Ovary (tissue), 9 donors: ENCODE data around the gene CNPY2. TPM values are rescaled to one million over a fixed set of nuclear protein-coding genes. Genes with fewer than 3 reads are reported as not detected.
"Not testable (repeated sequence)": the region's sequence is repeated elsewhere in the genome, so short reads cannot be mapped to it uniquely, and the experiment has no call there.

Experiments used
- DNase-seq, 5 donors: peaks; one replicate each; pipeline ENCODE4 v3.0.0-alpha.2; 2019 to 2020
- H3K27ac ChIP-seq, 2 donors: fragments of 200-600 bp; one replicate each; pipeline versions ENCODE4 v1.5.1 to v1.8.0; 2019 to 2022
- H3K27me3 ChIP-seq: fragments of 200-600 bp; one replicate; pipeline ENCODE4 v1.8.0; 2022
- H3K36me3 ChIP-seq: fragments of 200-600 bp; sonication (generic); one replicate; pipeline ENCODE4 v1.5.1; 2019
- H3K4me1 ChIP-seq: one replicate; pipeline ENCODE4 v1.8.1; 2013; ENCODE audit warnings: mild to moderate bottlenecking, moderate library complexity; ENCODE audit not compliant: insufficient read depth
- H3K4me3 ChIP-seq: fragments of 200-600 bp; sonication (generic); one replicate; pipeline ENCODE4 v1.5.1; 2017
- H3K9me3 ChIP-seq, 2 donors: fragments of 200-600 bp in 1 of 2; sonication (generic) in 1 of 2; one replicate each; pipeline versions ENCODE4 v1.5.1 to v1.8.1; 2013 to 2019; ENCODE audit warnings: mild to moderate bottlenecking in 1 of 2, moderate library complexity in 1 of 2
- CTCF ChIP-seq, 3 donors: fragments of 450-650 bp in 2 of 3; fragments of 200-600 bp in 1 of 3; IDR thresholded peaks; one replicate each; pipeline versions ENCODE4 v1.5.1 to v1.8.0; 2016 to 2022; ENCODE audit warnings: antibody characterized with exemption in 3 of 3, mild to moderate bottlenecking in 1 of 3
- EP300 ChIP-seq: sonication (generic); formaldehyde crosslinking; IDR thresholded peaks from one replicate; pipeline ENCODE4 v1.6.1; 2017; ENCODE audit warnings: antibody characterized with exemption
- POLR2A ChIP-seq: fragments of 450-650 bp; IDR thresholded peaks from one replicate; pipeline ENCODE4 v1.6.1; 2017; ENCODE audit warnings: antibody characterized with exemption, mild to moderate bottlenecking, moderate library complexity
- WGBS, 3 donors: extraction: QIAGEN DNeasy Blood & Tissue Kit in 1 of 3; methylation state at CpG; one replicate each; pipeline versions ENCODE4 v1.1.5 to v1.1.7; 2013 to 2017; 5-methylcytosine and 5-hydroxymethylcytosine counted together
- intact Hi-C, 4 donors: fragments of 100-400 bp; cut with DNase I; formaldehyde crosslinking; loops; one replicate each; pipeline versions ENCODE4 v1.11.0 to v1.15.1; 2022 to 2023
- polyA plus RNA-seq, 2 donors: library from polyadenylated mRNA; stranded (reverse); fragments of 200-250 nt in 1 of 2; fragments of 350-450 nt in 1 of 2; fragmentation: Illumina TruSeq in 1 of 2; extraction: RNeasy Lipid Tissue Mini Kit (QIAGEN cat#74804) in 1 of 2; gene quantifications; one replicate each; pipeline ENCODE4 v1.2.3, GENCODE V29; 2013 to 2014
- total RNA-seq, 7 donors: library from RNA; depleted of rRNA in 2 of 7; stranded (reverse); fragments of >200 nt in 2 of 7; fragmentation: NEBNext Ultra II Directional in 3 of 7; extraction: Animal tissue kit (Norgen Biotek cat#: 25700) in 3 of 7; gene quantifications; one replicate each; pipeline versions ENCODE4 v1.1.0 to v1.2.4, GENCODE V29; 2016 to 2023
- donor health status: DM: no; HTN: no; CAD: no; lungs with moderate emphysema.
- donor health status: DM: no; HTN: no; CAD: no.
- donor health status: Bipolar disorder and iron deficiency.
- donor health status: DM: yes; HTN: yes; CAD: no.
- donor health status: DM: no; HTN: no; CAD: no.
- donor health status: DM: yes; HTN: yes; CAD: no.

CNPY2 gene
- total and polyA plus RNA-seq, 9 donors: 58.9 to 134 (median 89.1) TPM

- intact Hi-C loops: no loop called here
- Histone ChIP-seq H3K27me3 (no peaks in the 10 kb centered on the region), H3K4me3 (no peak overlapping the region), H3K9me3 (no peaks in the 10 kb centered on the region), H3K4me1 (peaks cover 6% of the 10 kb centered on the region), H3K27ac (no peak overlapping the region), H3K36me3 (no peaks in the 10 kb centered on the region)
- no peak for TF ChIP-seq EP300
- no peak for TF ChIP-seq POLR2A
- no peak for TF ChIP-seq CTCF (IDR thresholded peaks at IDR 0.05)
- DNase-seq: no peak
- 6 to 8% (median 7%) methylated on average over 1 of the region's 1 CpG for WGBS, 3 donors
Measured at GRCh38 chr12:56271031-56271430, 44.8 kb downstream of the CNPY2 start.

GRCh38 chr12:56267443-56268071, 48.2 kb downstream of the CNPY2 start:
- Histone ChIP-seq H3K36me3 (no peaks in the 10 kb centered on the region), H3K27me3 (no peaks in the 10 kb centered on the region), H3K27ac (peak overlapping the region; percentile 89 to 93), H3K4me1 (peaks cover 6% of the 10 kb centered on the region), H3K9me3 (no peaks in the 10 kb centered on the region), H3K4me3 (peak overlapping the region; percentile 76)
- intact Hi-C loops: no loop called here
- peak in 3 of 5 donors; percentile 33 to 71 (median 48) for DNase-seq
- 20 to 26% (median 22%) methylated on average over 19 to 21 of the region's 21 CpGs for WGBS, 3 donors
- TF ChIP-seq CTCF (IDR thresholded peaks at IDR 0.05) (no peak), POLR2A (no peak), EP300 (no peak)

GRCh38 chr12:56266693-56267442, 48.9 kb downstream of the CNPY2 start, which contains the start of gene COQ10A:
TSS of gene COQ10A (plus strand) at chr12:56266942. CDS start at chr12:56267119, 177 bp downstream.
- no peak for TF ChIP-seq EP300
- peak; percentile 70 to 88 (median 84) for TF ChIP-seq CTCF (IDR thresholded peaks at IDR 0.05)
- TF ChIP-seq POLR2A: peak; percentile 91
- DNase-seq: peak; percentile 90 to 93 (median 92)
- Histone ChIP-seq H3K27ac (peak within 1 kb of the TSS; percentile 89 to 93), H3K36me3 (no peaks in the 10 kb centered on the region), H3K27me3 (no peaks in the 10 kb centered on the region), H3K9me3 (no peaks in the 10 kb centered on the region), H3K4me1 (peaks cover 6% of the 10 kb centered on the region), H3K4me3 (peak within 1 kb of the TSS; percentile 76)
- WGBS, 3 donors: 0 to 1% (median 0%) methylated on average over 63 to 68 of the region's 68 CpGs
- intact Hi-C loops: no loop called here

- H3K27ac ChIP-seq: peak overlapping the region; percentile 89 to 93
- DNase-seq, H3K9me3 ChIP-seq, H3K36me3 ChIP-seq, H3K27me3 ChIP-seq, H3K4me1 ChIP-seq, intact Hi-C loops: not testable (repeated sequence)
- H3K4me3 ChIP-seq: peak overlapping the region; percentile 76
- 50 to 56% (median 52%) methylated on average over 16 of the region's 16 CpGs for WGBS, 3 donors
Measured at GRCh38 chr12:56266068-56266692, 49.6 kb downstream of the CNPY2 start.

- 87 to 88% (median 88%) methylated on average over 7 of the region's 7 CpGs for WGBS, 3 donors
- intact Hi-C loops, H3K27ac ChIP-seq, H3K4me1 ChIP-seq, DNase-seq, H3K4me3 ChIP-seq, H3K36me3 ChIP-seq, H3K9me3 ChIP-seq, H3K27me3 ChIP-seq: not testable (repeated sequence)
Measured at GRCh38 chr12:56262955-56263354, 52.8 kb downstream of the CNPY2 start.
